Measurements from ENCODE around the gene CCL27.

CCL27 gene

GRCh38 chr9:34662526-34663302, at the start of gene CCL27:
Gene CCL27 (minus strand): TSS chr9:34662657. CDS start chr9:34662633, 24 bp downstream.
- no peak for DNase-seq

- DNase-seq: no peak
These were observed 49.7 kb upstream of the CCL27 start for GRCh38 chr9:34712140-34712539.

GRCh38 chr9:34710023-34710422, 47.6 kb upstream of the CCL27 start, which contains the start of gene CCL21:
Gene CCL21 (minus strand): TSS chr9:34710136. CDS start chr9:34710066, 70 bp downstream.
- DNase-seq: no peak

- no peak for DNase-seq
These were observed 46.9 kb upstream of the CCL27 start for GRCh38 chr9:34709196-34709978.

- DNase-seq: no peak
These were observed 44.7 kb upstream of the CCL27 start for GRCh38 chr9:34707130-34707529.

- peak; percentile 14 to 67 for DNase-seq
These were observed 39.6 kb upstream of the CCL27 start for GRCh38 chr9:34701769-34702736.

GRCh38 chr9:34701023-34701768, 38.7 kb upstream of the CCL27 start:
- DNase-seq: peak; percentile 50 to 71

GRCh38 chr9:34694811-34695210, 32.4 kb upstream of the CCL27 start:
- DNase-seq: no peak

- no peak for DNase-seq
These were observed 31.1 kb upstream of the CCL27 start for GRCh38 chr9:34693560-34693959.

GRCh38 chr9:34691936-34692315, 29.5 kb upstream of the CCL27 start:
- DNase-seq: no peak

GRCh38 chr9:34690983-34691935, 28.8 kb upstream of the CCL27 start, which contains the start of gene CCL19:
Gene CCL19 (minus strand): TSS chr9:34691276. CDS start chr9:34691139, 137 bp downstream.
- no peak for DNase-seq

- no peak for DNase-seq
These were observed 27.1 kb upstream of the CCL27 start for GRCh38 chr9:34689512-34689911.

- DNase-seq: no peak
These were observed 26.6 kb upstream of the CCL27 start for GRCh38 chr9:34689116-34689470.

GRCh38 chr9:34688329-34689115, 26.1 kb upstream of the CCL27 start:
- DNase-seq: no peak

- no peak for DNase-seq
These were observed 25.0 kb upstream of the CCL27 start for GRCh38 chr9:34687276-34688030.

- no peak for DNase-seq
These were observed 24.3 kb upstream of the CCL27 start for GRCh38 chr9:34686732-34687131.

GRCh38 chr9:34686231-34686630, 23.8 kb upstream of the CCL27 start:
- DNase-seq: no peak

GRCh38 chr9:34685591-34685990, 23.1 kb upstream of the CCL27 start:
- no peak for DNase-seq

GRCh38 chr9:34684816-34685215, 22.4 kb upstream of the CCL27 start:
- no peak for DNase-seq

Measured in NCI-H524 (cell line).